ENCODE results near the gene C3orf20.

GRCh38 chr3:14649466-14649865 is 25.5 kb upstream of the C3orf20 start:
- TF ChIP-seq HDGF (IDR thresholded peaks at IDR 0.05; ENCODE audit: borderline replicate concordance) = no peak
- TF ChIP-seq BHLHE40 (IDR thresholded peaks at IDR 0.05; ENCODE audit: borderline replicate concordance) = no peak
- no peak for TF ChIP-seq SP1 (IDR thresholded peaks at IDR 0.05)
- no peak for TF ChIP-seq ELF4 (IDR thresholded peaks at IDR 0.05)
- TF ChIP-seq L3MBTL2 (conservative IDR thresholded peaks at IDR 0.05) = no peak
- TF ChIP-seq ZNF384 (IDR thresholded peaks at IDR 0.05) = no peak
